Retinal pigment epithelial cell (primary cell): ENCODE data around the gene ZNF646.

Experiments used
- DNase-seq: peaks from one replicate; pipeline ENCODE4 v3.0.0-alpha.2; 2010; ENCODE audit warnings: low read depth
- H3K4me3 ChIP-seq: 2 replicates; pipeline ENCODE4 v1.5.1; 2011; ENCODE audit warnings: mild to moderate bottlenecking, low read length, control low read depth, moderate library complexity
- CTCF ChIP-seq: conservative IDR thresholded peaks from 2 replicates; pipeline ENCODE4 v1.5.1; 2011; ENCODE audit warnings: low read depth, low read length, control low read depth, inconsistent platforms

Gene ZNF646

GRCh38 chr16:31036691-31037090, 37.5 kb upstream of the ZNF646 start:
- no peak for DNase-seq
- no peak overlapping the region for H3K4me3 ChIP-seq
- no peak for TF ChIP-seq CTCF

GRCh38 chr16:31038993-31039392, 35.2 kb upstream of the ZNF646 start:
- no peak for DNase-seq
- no peak for TF ChIP-seq CTCF
- no peak overlapping the region for H3K4me3 ChIP-seq

- no peak overlapping the region for H3K4me3 ChIP-seq
- no peak for DNase-seq
- TF ChIP-seq CTCF = no peak
These were observed 31.4 kb upstream of the ZNF646 start for GRCh38 chr16:31042866-31043265.

- no peak for TF ChIP-seq CTCF
- DNase-seq = no peak
- no peak overlapping the region for H3K4me3 ChIP-seq
These were observed 30.9 kb upstream of the ZNF646 start for GRCh38 chr16:31043352-31043751.

GRCh38 chr16:31043898-31044481, 30.2 kb upstream of the ZNF646 start:
- TF ChIP-seq CTCF = no peak
- DNase-seq = no peak
- no peak overlapping the region for H3K4me3 ChIP-seq

- H3K4me3 ChIP-seq = no peak overlapping the region
- no peak for DNase-seq
- no peak for TF ChIP-seq CTCF
These were observed 23.8 kb upstream of the ZNF646 start for GRCh38 chr16:31050280-31051030.

GRCh38 chr16:31052114-31052513, 22.1 kb upstream of the ZNF646 start:
- H3K4me3 ChIP-seq = no peak overlapping the region
- no peak for TF ChIP-seq CTCF
- no peak for DNase-seq
